SU-DHL-6 (cell line): Measurements from ENCODE around the gene FOXN3.

Source experiments
- H2AFZ ChIP-seq: fragments of 200-600 bp; sonication (generic); 2 replicates; pipeline ENCODE4 v1.6.1; 2014; ENCODE audit warnings: low read depth, mild to moderate bottlenecking, moderate library complexity, mixed read lengths, antibody characterized with exemption, low read length; ENCODE audit not compliant: severe bottlenecking
- H3F3A ChIP-seq: fragments of 200-600 bp; shearing (Covaris generic); 2 replicates; pipeline ENCODE4 v1.6.0; 2016; ENCODE audit warnings: antibody characterized with exemption, mild to moderate bottlenecking; ENCODE audit not compliant: insufficient read depth
- H3K27ac ChIP-seq: fragments of 200-600 bp; sonication (generic); 2 replicates; pipeline ENCODE4 v1.5.1; 2016; ENCODE audit warnings: low read depth, mild to moderate bottlenecking, low read length, moderate library complexity, mixed read lengths
- H3K27me3 ChIP-seq: fragments of 200-600 bp; sonication (generic), shearing (Covaris generic); 2 replicates; pipeline ENCODE4 v1.6.0; 2014; ENCODE audit warnings: mild to moderate bottlenecking, low read length
- H3K36me3 ChIP-seq: fragments of 200-600 bp; sonication (generic); 2 replicates; pipeline ENCODE4 v1.6.1; 2014; ENCODE audit warnings: mild to moderate bottlenecking, low read length, mixed read lengths
- H3K4me2 ChIP-seq: fragments of 300-600, 200-600 bp; shearing (Covaris generic), sonication (generic); 2 replicates; pipeline ENCODE4 v1.6.0; 2014; ENCODE audit warnings: low read length, low read depth, mild to moderate bottlenecking; ENCODE audit not compliant: poor library complexity, severe bottlenecking
- H3K4me3 ChIP-seq: fragments of 200-600 bp; sonication (generic); 2 replicates; pipeline ENCODE4 v1.5.1; 2014; ENCODE audit warnings: antibody characterized with exemption, low read length, mild to moderate bottlenecking, mixed read lengths; ENCODE audit not compliant: insufficient read depth, poor library complexity, severe bottlenecking
- H3K79me2 ChIP-seq: fragments of 200-600 bp; sonication (generic); 2 replicates; pipeline ENCODE4 v1.6.1; 2014; ENCODE audit warnings: mild to moderate bottlenecking, low read length, moderate library complexity; ENCODE audit not compliant: insufficient read depth
- H3K9ac ChIP-seq: fragments of 200-600 bp; sonication (generic); 2 replicates; pipeline ENCODE4 v1.7.0; 2014; ENCODE audit warnings: mild to moderate bottlenecking, low read length
- H3K9me2 ChIP-seq: fragments of 200-600 bp; sonication (generic); replicated peaks from 2 replicates; pipeline ENCODE4 v1.6.1; 2014; ENCODE audit warnings: low read length; ENCODE audit not compliant: insufficient read depth
- H3K9me3 ChIP-seq: fragments of 200-600 bp; sonication (generic); 2 replicates; pipeline ENCODE4 v1.6.1; 2014; ENCODE audit warnings: low read length, mixed read lengths; ENCODE audit not compliant: insufficient read depth
- H4K20me1 ChIP-seq: fragments of 200-600 bp; sonication (generic); 2 replicates; pipeline ENCODE4 v1.6.1; 2014; ENCODE audit warnings: low read depth, mild to moderate bottlenecking, antibody characterized with exemption, low read length, moderate library complexity, mixed read lengths
- EZH2phosphoT487 ChIP-seq: fragments of 200-600 bp; sonication (generic), shearing (Covaris generic); conservative IDR thresholded peaks from 2 replicates; pipeline ENCODE4 v1.6.1; 2018; ENCODE audit warnings: mild to moderate bottlenecking, antibody characterized with exemption, low read length, moderate library complexity, mixed read lengths
- TF ChIP-seq, protein P1 (sequence below): fragments of 200-600 bp; sonication (generic); IDR thresholded peaks from one replicate; pipeline ENCODE4 v1.5.1; 2017; ENCODE audit warnings: antibody characterized with exemption, mild to moderate bottlenecking, low read length, moderate library complexity; ENCODE audit not compliant: insufficient read depth, poor library complexity, severe bottlenecking

FOXN3 gene

DNA sequence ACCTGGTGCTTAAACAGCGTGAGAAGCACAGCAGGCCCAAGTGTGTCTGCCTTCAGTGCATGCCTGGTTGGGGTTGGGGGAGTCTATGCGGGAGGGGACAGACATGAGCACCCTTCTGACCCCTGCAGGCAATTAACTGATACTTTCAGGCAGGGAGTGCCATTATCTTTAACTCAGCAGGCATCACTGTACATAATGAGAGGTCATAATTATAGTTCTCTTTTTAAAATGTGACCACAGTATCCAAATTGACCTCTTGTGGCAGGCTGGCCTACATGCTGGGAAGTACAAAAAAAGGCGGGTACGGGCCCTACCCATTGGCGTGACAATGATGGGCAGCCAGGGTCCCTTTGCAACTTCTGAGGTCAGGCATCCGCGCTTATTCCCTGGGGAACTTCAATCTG lies 209.1 kb downstream of the FOXN3 start:
- Histone ChIP-seq H3K9me2 (no peaks in the 10 kb centered on the region), H3F3A (no peaks in the 10 kb centered on the region), H3K36me3 (no peaks in the 10 kb centered on the region), H4K20me1 (no peaks in the 10 kb centered on the region), H3K79me2 (peaks cover 19% of the 10 kb centered on the region; the same call in 1 of the 2 replicates), H3K4me3 (no peak overlapping the region), H3K4me2 (no peak overlapping the region), H3K9me3 (no peaks in the 10 kb centered on the region), H3K9ac (no peak overlapping the region), H3K27me3 (no peaks in the 10 kb centered on the region), H2AFZ (no peak overlapping the region), H3K27ac (no peak overlapping the region)
- TF ChIP-seq EZH2phosphoT487 = no peak
- TF ChIP-seq, protein P1, sequence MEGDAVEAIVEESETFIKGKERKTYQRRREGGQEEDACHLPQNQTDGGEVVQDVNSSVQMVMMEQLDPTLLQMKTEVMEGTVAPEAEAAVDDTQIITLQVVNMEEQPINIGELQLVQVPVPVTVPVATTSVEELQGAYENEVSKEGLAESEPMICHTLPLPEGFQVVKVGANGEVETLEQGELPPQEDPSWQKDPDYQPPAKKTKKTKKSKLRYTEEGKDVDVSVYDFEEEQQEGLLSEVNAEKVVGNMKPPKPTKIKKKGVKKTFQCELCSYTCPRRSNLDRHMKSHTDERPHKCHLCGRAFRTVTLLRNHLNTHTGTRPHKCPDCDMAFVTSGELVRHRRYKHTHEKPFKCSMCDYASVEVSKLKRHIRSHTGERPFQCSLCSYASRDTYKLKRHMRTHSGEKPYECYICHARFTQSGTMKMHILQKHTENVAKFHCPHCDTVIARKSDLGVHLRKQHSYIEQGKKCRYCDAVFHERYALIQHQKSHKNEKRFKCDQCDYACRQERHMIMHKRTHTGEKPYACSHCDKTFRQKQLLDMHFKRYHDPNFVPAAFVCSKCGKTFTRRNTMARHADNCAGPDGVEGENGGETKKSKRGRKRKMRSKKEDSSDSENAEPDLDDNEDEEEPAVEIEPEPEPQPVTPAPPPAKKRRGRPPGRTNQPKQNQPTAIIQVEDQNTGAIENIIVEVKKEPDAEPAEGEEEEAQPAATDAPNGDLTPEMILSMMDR = no peak

DNA sequence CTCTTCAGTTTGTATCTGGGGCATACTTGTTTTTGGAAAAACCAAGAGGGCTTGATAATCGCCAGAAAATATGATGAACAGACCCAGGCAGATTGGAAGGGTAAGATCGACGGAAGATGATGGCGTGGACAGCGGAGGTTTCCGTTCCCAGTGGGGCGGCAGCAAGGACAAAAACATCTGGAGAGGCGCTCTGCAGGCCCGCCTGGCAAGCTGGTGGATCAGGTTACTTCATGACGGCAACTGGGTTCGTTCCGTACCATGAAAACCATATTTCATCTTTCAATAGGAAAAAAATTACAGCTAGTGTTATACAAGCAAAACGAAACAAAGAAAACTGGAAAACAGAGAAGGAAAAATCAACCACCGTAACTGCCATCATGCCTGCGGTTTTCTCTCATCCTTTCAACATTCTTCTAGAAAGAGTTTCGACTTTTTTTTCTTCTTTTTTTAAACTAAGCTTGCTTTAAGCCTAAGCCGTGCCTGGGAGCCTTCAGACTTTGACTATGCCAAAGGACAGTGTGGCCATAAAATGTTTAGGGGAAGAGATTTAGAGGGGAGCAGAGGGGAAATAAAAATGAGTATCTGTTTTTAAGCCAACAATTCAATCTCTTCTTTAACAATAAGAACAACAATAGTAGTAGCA lies 210.5 kb downstream of the FOXN3 start:
- Histone ChIP-seq H3K9me2 (no peaks in the 10 kb centered on the region), H3K9me3 (no peaks in the 10 kb centered on the region), H3K27ac (no peak overlapping the region), H3K4me2 (no peak overlapping the region), H3F3A (no peaks in the 10 kb centered on the region), H3K4me3 (no peak overlapping the region), H3K9ac (no peak overlapping the region), H3K79me2 (peaks cover 19% of the 10 kb centered on the region), H3K36me3 (no peaks in the 10 kb centered on the region), H2AFZ (no peak overlapping the region), H4K20me1 (no peaks in the 10 kb centered on the region), H3K27me3 (no peaks in the 10 kb centered on the region)
- TF ChIP-seq EZH2phosphoT487 = no peak
- TF ChIP-seq, protein P1 = no peak

DNA sequence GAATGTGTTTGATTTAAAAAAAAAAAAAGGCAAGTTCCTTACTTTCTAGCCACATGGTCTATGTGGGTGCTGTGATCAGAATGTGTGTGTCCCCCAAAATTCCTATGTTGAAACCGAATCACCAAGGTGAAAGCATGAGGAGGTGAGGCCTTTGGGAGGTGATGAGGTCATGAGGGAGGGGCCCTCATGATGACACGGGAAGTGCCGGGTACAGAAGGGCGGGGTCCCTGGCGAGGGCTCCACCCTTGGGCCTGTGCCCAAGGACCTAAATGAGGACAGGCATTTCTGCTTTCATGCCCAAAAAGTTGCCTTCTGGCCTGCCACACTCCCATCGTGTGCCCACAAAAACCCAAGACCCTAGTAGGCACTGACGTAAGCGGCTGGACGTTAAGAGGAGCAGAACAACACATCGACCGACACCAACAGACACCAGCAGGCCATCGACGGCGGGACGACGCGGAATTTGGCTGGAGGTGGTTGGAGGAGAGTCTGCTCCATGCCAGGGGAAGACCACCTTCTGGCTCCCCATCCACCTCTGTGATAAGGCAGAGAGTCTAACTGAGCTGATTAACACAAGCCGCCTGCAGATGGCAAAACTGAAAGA lies 211.8 kb downstream of the FOXN3 start:
- no peaks in the 10 kb centered on the region for H4K20me1 ChIP-seq
- H2AFZ ChIP-seq = no peak overlapping the region
- TF ChIP-seq, protein P1 = no peak
- TF ChIP-seq EZH2phosphoT487 = no peak
- no peak overlapping the region for H3K4me2 ChIP-seq
- H3K9me2 ChIP-seq = no peaks in the 10 kb centered on the region
- peaks cover 22% of the 10 kb centered on the region for H3K79me2 ChIP-seq
- no peaks in the 10 kb centered on the region for H3K27me3 ChIP-seq
- H3K27ac ChIP-seq = no peak overlapping the region
- H3K4me3 ChIP-seq = no peak overlapping the region
- no peaks in the 10 kb centered on the region for H3K9me3 ChIP-seq
- no peaks in the 10 kb centered on the region for H3K36me3 ChIP-seq
- no peaks in the 10 kb centered on the region for H3F3A ChIP-seq
- H3K9ac ChIP-seq = no peak overlapping the region
